GM13976 (cell line): ENCODE results near the gene EPS15.

Experiments
- DNase-seq: peaks from one replicate; pipeline ENCODE4 v3.0.0; 2012; ENCODE audit warnings: low spot score
- in situ Hi-C: fragments of 300-500 bp; cut with MboI; formaldehyde crosslinking; loops from one replicate; pipeline ENCODE4 v1.12.0; 2022; ENCODE audit warnings: low sequenced_read_pairs, mixed read lengths, inconsistent platforms; ENCODE audit not compliant: unreplicated experiment
- TF ChIP-seq, protein P1 (sequence below): IDR thresholded peaks from 2 replicates; pipeline ENCODE4 v1.5.1; 2012; ENCODE audit warnings: borderline replicate concordance, mild to moderate bottlenecking; ENCODE audit not compliant: insufficient read depth; ENCODE audit errors: extremely low read depth, missing control alignments, control extremely low read depth

Gene EPS15

DNA sequence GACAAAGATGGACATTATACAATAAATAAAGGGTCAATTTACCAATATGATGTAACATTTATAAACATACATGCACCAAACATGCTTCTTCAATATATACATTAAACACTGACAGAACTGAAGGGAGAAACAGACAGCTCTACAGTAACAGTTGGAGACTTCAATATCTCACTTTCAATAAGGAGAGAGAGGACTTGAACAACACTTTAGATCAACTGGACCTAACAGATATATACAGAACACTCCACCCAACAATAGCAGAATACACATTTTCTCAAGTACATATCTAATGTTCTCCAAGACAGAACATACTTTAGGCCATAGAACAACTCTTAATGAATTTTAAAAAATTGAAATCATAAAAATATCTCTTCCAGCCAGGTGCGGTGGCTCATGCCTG is 138.1 kb downstream of the EPS15 start:
- TF ChIP-seq, protein P1, sequence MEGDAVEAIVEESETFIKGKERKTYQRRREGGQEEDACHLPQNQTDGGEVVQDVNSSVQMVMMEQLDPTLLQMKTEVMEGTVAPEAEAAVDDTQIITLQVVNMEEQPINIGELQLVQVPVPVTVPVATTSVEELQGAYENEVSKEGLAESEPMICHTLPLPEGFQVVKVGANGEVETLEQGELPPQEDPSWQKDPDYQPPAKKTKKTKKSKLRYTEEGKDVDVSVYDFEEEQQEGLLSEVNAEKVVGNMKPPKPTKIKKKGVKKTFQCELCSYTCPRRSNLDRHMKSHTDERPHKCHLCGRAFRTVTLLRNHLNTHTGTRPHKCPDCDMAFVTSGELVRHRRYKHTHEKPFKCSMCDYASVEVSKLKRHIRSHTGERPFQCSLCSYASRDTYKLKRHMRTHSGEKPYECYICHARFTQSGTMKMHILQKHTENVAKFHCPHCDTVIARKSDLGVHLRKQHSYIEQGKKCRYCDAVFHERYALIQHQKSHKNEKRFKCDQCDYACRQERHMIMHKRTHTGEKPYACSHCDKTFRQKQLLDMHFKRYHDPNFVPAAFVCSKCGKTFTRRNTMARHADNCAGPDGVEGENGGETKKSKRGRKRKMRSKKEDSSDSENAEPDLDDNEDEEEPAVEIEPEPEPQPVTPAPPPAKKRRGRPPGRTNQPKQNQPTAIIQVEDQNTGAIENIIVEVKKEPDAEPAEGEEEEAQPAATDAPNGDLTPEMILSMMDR = no peak
- DNase-seq = no peak
- in situ Hi-C loops = no loop called here

DNA sequence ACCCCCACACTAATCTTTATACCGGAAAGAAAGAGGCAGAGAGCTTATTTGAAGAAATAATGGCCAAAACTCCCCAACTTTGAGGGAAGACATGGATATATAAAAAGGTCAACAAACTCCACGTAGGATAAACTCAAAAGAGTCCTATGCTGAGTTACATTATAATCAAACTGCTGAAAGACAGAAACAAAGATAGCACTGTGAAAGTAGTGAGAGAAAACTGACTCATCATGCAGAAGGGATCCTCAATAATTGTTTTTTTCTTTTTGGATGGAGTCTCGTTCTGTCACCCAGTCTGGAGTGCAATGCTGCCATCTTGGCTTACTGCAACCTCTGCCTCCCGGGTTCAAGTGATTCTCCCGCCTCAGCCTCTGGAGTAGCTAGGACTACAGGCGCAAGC is 140.2 kb downstream of the EPS15 start:
- TF ChIP-seq, protein P1 = no peak
- in situ Hi-C loops = no loop called here
- DNase-seq = no peak

GRCh38 chr1:51373898-51374297 is 145.2 kb downstream of the EPS15 start:
- TF ChIP-seq, protein P1 = no peak
- DNase-seq = no peak
- in situ Hi-C loops = no loop called here

DNA sequence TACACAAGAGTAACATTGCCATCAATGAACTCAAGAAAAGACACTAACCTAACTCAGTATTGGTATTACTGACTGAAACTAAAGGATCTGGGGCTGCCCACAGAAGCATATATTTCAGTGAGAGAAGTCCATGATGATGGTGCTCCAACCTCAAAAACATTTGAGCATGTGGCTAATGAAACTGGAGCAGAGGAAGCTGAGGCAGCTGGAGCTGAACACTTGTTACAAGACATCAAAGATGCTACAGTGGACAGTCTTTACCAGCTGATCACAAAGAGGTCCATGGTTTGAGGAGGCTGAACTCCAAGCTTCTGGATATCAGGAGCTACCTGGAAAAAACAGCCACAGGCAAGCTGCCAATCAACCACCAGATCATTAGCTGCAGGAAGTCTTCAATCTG is 146.5 kb downstream of the EPS15 start:
- TF ChIP-seq, protein P1 = no peak
- in situ Hi-C loops = no loop called here
- no peak for DNase-seq

DNA sequence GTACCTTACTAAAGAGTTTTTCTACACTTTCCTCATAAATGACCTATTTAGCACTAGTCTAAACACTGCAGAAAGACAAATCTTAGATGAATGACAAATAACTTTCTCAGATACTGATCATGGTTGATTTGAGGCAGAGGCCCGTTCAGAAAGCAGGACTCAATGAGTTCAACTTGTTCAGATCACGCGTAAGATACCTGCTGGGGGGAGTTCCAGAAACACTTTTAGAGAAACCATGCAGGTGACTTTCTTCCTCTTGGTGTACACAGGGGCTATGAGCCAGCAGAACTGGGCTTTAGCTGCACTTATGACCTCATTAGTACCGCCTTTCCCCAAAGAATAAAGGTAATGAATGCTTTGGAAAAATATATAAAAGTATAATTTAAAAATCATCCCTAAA is 149.9 kb downstream of the EPS15 start:
- no peak for DNase-seq

GRCh38 chr1:51365774-51366173 is 153.3 kb downstream of the EPS15 start:
- DNase-seq = no peak
- in situ Hi-C loops = no loop called here
- TF ChIP-seq, protein P1 = no peak

More for the DNA sequence above, 149.9 kb downstream of the EPS15 start:
- TF ChIP-seq, protein P1 = no peak
- in situ Hi-C loops = no loop called here

- in situ Hi-C loops = no loop called here
- TF ChIP-seq, protein P1 = no peak
- DNase-seq = no peak
Observed at GRCh38 chr1:51359879-51360278, 159.2 kb downstream of the EPS15 start.
